IPS-NIHi11 (cell line): ENCODE results near the gene CCDC78.

ENCODE experiments used
- DNase-seq: peaks from one replicate; pipeline ENCODE4 v3.0.0; 2012; ENCODE audit warnings: mixed read lengths, low spot score

The CCDC78 gene

GRCh38 chr16:726438-727290 is at the start of gene CCDC78, which contains the start of gene HAGHL:
Gene CCDC78, minus strand, starts transcription at chr16:726443. Its CDS starts 76 bp downstream, at chr16:726367.
Gene HAGHL, plus strand, starts transcription at chr16:727106. Its CDS starts 404 bp downstream, at chr16:727510.
- DNase-seq: peak; percentile 87

DNA sequence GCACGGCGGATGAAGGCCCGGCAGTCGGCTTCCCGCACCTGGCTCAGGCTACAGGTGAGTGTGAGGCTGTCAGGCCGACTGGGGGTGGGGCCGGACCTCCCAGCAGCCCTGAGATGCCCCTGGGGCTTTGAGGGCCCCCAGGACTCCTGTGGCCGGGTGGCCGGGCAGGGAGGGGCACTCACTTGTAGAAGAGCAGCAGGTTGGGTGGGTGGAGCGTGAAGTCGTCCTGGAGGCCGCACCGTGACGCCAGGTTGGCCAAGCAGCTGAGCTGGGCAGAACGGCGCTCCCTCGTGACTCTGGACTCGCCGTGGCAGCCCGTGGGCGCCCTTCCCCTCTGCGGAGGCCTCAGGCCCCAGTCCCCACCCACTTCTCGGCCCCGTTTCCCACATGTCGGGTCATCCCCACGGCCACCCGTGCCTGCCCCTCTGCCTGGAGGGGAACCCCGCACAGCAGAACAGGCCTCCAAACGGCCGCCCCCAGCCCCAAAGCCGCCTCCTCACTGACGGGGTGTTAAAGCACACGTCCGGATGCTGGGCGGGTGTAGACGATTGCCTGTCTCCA is 49.1 kb upstream of the CCDC78 start:
- DNase-seq: no peak

DNA sequence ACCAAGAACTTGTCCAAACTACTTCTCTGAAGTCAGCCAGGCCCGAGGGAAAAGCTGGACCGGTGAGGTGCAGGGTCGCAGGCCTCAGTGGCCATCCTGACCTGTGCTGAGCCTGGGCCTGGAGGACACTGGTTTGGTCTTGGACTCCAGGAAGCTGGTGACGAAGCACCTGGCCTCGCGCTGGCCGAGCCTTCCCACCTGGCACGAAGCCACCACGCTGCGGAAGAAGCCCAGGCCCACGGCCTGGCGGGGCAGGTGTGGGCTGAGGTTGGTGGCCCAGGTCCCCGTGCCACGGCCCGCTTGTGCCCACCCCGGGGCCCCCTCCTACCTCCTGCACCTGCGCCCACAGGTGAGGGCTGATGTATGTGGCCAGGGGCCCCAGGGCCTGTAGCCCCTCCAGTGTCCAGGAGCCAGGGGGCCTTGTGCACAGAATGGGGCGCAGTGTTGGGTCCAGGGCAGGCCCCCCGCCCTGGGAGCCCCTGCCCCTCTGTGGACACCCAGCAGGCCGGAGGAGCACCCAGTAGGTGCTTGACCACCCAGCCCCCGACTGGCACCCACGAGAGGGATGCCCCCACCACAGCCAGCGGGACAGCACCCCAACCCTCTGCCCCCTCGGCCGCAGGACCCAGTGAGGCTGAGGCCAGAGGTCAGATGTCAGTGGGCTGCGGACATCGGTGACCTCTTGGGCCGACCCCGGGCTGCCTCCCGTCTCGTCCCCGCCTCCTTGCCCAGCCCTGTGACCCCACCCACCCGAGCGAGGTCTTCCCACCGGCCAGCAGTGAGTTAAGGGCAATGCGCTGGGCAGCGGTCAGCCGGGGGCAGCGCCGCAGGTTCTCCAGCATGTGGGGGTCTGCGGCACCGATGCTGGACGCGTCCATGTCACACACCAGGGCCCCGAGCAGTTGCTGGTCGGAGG is 48.1 kb upstream of the CCDC78 start:
- no peak for DNase-seq

- no peak for DNase-seq
Measured at GRCh38 chr16:772959-773358, 46.7 kb upstream of the CCDC78 start.

DNA sequence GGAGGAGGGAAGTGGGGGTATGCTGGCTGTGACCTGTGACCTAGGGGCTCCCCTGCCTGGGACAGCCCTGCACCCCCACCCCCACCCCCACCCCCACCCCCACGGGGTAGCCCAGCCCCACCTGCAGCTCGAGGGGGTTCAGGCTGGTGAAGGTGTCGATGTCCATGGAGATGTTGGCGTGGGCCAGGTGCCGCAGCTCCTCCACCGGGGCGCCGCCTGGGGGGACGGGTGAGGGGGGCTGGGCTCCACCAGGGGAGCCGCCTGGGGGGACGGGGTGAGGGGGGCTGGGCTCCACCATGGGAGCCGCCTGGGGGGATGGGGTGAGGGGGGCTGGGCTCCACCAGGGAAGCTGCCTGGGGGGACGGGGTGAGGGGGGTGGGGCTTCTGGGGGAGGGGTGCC is 44.2 kb upstream of the CCDC78 start:
- DNase-seq: no peak

DNA sequence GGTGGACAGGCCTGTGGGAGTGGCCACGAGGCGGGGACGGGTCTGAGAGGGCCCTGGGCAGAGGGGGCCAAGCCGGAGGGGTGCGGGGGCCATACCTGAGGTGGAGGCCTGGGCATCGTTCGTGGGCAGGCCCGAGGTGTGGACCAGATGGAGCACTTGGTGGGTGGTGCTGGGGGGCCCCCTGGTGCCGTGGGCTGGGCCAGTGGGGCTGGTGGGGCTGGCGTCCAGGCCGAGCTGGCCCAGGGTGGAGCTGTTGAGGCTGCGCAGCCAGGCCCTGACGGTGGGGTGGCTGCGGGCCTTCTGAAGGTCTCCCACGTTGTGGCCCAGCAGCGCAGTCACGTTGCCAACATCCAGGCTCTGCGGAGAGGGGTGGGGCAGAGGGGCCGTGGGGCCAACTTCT is 43.7 kb upstream of the CCDC78 start:
- DNase-seq: no peak

DNA sequence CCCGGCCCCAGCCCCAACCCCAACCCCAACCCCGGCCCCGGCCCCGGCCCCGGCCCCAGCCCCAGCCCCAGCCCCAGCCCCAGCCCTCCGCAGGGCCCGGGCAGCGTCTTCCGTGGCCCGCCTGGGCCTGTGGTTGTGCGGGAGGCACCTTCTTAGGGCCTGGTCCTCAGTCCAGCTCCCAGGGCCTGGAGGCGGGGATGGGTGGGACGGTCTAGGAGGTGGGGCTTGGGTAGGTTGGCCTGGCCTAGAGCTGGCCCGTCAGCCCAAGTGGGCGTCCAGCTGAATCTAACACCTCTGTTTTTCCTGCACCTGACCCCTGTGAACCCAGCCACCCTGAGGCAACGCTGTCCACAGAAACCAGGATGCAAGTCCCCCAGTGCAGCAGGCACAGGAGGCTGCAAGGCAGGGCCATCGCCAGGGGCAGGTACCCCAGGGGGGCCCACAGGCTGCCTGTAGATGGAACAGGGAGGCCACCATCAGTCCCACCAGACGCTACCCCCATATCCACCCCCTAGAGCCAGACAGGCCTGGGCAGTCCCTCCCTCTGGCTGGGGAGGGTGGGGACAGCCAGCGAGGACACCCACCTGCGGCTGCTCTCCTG is 43.0 kb upstream of the CCDC78 start:
- DNase-seq: no peak

GRCh38 chr16:768428-768827 is 42.2 kb upstream of the CCDC78 start:
- no peak for DNase-seq

GRCh38 chr16:767743-768235 is 41.5 kb upstream of the CCDC78 start:
- DNase-seq: no peak

DNA sequence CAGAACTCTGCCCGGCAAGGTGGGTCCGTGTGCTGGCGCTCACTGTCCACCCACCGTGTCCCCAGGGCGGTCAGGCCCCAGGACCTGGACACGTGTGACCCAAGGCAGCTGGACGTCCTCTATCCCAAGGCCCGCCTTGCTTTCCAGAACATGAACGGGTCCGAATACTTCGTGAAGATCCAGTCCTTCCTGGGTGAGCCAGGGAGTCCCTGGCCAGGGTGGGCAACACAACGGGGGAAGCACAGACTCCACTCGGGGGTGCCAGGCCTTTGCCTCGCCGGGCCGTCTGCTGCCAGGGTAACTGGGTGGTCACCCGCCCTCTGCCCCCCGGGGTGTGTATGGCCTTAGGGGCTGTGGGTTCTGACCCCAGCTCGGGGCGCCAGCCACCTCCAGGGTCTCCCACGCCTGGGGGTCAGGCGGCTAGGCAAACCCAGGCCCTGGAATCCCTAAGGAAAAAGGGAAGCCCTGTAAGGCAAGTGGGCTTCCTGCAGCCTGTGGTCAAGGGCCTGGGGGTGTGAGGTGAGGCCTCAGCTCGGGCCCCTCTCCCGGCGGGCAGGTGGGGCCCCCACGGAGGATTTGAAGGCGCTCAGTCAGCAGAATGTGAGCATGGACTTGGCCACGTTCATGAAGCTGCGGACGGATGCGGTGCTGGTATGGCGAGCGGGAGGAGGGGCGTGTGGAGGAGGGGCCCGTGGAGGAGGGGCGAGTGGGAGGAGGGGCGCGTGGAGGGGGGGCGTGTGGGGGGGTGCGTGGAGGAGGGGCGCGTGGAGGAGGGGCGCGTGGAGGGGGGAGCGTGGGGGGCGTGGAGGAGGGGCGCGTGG is 40.8 kb upstream of the CCDC78 start:
- no peak for DNase-seq

DNA sequence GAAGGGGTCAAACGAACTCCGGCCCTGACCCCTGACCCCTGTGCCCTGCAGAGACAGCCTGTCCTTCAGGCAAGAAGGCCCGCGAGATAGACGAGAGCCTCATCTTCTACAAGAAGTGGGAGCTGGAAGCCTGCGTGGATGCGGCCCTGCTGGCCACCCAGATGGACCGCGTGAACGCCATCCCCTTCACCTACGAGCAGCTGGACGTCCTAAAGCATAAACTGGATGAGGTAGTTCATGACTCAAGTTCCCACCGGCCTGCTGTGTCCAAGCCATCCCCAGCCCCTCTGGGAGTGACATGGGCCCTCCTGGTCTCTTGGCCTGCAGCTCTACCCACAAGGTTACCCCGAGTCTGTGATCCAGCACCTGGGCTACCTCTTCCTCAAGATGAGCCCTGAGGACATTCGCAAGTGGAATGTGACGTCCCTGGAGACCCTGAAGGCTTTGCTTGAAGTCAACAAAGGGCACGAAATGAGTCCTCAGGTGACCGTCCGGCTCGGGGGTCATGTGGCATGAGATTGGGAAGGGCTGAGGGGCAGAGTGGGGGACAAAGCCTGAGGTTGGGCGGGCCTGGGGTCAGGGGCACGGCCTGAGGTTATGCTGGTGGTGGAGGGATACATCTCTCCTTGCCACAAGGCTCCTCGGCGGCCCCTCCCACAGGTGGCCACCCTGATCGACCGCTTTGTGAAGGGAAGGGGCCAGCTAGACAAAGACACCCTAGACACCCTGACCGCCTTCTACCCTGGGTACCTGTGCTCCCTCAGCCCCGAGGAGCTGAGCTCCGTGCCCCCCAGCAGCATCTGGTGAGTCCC is 40.0 kb upstream of the CCDC78 start:
- DNase-seq: no peak

DNA sequence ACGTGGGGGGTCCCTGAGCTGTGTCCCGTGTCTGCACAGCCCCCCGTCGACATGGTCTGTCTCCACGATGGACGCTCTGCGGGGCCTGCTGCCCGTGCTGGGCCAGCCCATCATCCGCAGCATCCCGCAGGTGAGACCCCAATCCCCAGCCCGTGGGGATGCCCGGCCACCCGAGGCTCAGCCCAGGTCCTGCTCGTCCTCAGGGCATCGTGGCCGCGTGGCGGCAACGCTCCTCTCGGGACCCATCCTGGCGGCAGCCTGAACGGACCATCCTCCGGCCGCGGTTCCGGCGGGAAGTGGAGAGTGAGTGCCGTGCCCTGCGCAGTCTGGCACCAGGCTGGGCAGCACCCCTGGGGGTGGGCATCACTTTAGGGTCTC is 39.2 kb upstream of the CCDC78 start:
- no peak for DNase-seq

DNA sequence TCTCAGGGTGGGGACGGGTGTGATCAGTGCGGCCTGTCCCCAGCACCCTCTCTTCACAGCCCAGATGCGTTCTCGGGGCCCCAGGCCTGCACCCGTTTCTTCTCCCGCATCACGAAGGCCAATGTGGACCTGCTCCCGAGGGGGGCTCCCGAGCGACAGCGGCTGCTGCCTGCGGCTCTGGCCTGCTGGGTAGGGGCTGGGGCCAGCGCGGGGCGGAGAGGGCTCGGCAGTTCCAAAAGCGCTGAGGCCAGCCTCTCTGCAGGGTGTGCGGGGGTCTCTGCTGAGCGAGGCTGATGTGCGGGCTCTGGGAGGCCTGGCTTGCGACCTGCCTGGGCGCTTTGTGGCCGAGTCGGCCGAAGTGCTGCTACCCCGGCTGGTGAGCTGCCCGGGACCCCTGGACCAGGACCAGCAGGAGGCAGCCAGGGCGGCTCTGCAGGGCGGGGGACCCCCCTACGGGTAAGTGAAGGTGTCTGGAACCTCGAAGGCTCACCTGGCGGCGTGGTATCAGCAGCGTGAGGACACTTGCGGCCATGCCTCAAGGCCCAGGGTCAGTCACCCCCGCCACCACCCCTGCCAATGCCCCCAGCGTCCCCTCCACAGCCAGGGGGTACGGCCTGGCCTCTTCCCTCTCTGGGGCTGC is 38.7 kb upstream of the CCDC78 start:
- DNase-seq: no peak

DNA sequence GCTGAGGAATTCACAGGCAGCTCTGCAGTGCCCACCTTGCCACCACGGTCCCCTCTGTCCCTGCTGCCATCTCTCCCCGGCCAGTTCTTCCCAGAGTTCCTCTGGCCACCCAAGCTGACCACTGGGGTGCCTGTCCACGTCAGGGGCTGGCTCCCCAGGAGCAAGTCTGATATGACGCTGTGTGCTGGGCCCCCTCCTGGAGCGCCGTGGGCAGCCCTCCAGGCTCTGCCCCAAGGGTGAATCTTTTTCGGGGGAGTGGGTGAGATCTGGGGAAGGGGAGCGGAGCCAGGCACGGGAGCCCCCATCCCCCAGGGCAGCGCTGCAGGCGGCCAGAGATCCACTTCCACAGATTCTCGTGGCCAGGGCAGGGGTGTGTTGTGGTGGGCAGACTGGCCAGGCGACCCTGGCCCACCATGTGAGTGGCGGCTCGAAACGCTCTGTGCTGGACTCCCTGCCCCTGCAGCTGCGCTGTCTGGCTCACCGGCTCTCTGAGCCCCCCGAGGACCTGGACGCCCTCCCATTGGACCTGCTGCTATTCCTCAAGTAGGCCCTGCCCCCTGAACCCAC is 38.0 kb upstream of the CCDC78 start:
- DNase-seq: no peak

DNA sequence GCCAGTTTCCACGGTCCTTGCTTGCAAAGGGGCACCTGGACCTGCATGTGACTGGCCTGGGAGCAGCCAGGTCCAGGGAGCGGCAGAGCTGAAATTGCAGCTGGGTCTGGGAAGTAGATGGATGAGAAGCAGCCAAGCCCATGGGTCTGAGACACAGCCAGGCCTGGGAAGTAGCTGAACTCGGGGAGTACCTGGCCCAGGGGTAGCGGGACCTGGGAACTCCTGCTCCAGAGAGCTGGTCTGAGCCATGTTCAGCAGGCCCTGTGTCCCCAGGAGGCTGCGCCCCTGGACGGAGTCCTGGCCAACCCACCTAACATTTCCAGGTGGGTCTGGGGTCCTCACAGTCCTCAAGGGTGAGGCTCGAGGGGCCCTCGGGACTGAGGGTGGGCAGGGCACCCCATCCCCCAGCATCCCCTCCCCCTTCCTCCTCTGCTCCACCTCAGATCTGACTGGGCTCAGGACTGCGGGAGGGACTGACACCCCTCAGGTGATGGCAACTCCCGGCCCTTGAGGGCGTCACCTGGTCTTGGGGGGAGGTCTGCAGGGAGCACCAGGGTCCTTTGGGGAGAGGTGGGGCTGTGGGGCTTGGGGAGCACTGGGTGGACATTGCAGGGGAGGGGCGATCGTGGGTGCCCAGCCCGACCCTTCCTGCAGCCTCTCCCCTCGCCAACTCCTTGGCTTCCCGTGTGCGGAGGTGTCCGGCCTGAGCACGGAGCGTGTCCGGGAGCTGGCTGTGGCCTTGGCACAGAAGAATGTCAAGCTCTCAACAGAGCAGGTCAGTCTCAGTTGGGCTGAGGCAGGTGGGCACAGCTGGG is 37.3 kb upstream of the CCDC78 start:
- DNase-seq: no peak

GRCh38 chr16:762595-763268 is 36.5 kb upstream of the CCDC78 start:
- DNase-seq: no peak

- DNase-seq: no peak
Measured at GRCh38 chr16:761625-762513, 35.6 kb upstream of the CCDC78 start.
